Measurements from ENCODE around the gene RABEPK.

DNA sequence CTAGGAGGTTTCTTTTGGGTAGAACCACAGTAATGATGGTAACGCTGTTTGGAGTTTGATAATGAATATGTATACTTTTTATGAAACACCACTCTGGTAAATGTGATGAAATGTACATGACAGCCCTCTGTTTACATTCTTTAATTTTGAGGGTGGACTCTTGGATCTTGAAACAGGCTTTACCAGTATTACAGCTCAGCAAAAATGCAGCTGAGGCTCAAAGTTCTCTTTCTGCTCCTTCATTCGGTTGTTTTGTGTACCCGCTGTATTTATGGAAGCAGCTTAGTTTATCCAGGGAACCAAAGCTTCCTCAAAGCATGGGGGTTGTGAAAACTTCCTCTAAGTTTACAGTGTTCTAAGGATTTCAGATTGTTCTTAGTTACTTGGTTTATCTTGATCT lies 72.4 kb downstream of the RABEPK start:
- TF ChIP-seq CTCF (IDR thresholded peaks at IDR 0.05) (no peak), POLR2A (IDR thresholded peaks at IDR 0.05) (no peak)
